GM19455 (cell line): ENCODE results near the gene ACSBG1.

ENCODE experiments used
- ATAC-seq: cut with Tn5 transposase; IDR thresholded peaks from one replicate; pipeline ENCODE4 v1.9.1; 2021; ENCODE audit not compliant: unreplicated experiment

Gene ACSBG1

GRCh38 chr15:78234515-78235040 is at the start of gene ACSBG1:
Gene ACSBG1 (minus strand): TSS chr15:78234565. CDS start chr15:78234501, 64 bp downstream.
- ATAC-seq, result no peak

GRCh38 chr15:78282324-78282723 is 48.0 kb upstream of the ACSBG1 start:
- ATAC-seq, result no peak

- ATAC-seq, result no peak
Observed at GRCh38 chr15:78280319-78281072, 46.1 kb upstream of the ACSBG1 start.

GRCh38 chr15:78276064-78276943 is 41.9 kb upstream of the ACSBG1 start:
- no peak for ATAC-seq

GRCh38 chr15:78274994-78275393 is 40.6 kb upstream of the ACSBG1 start:
- no peak for ATAC-seq

GRCh38 chr15:78272776-78273175 is 38.4 kb upstream of the ACSBG1 start:
- no peak for ATAC-seq

- ATAC-seq, result no peak
Observed at GRCh38 chr15:78272316-78272715, 38.0 kb upstream of the ACSBG1 start.

- no peak for ATAC-seq
Observed at GRCh38 chr15:78266806-78267205, 32.4 kb upstream of the ACSBG1 start.

- no peak for ATAC-seq
Observed at GRCh38 chr15:78266229-78266628, 31.9 kb upstream of the ACSBG1 start.

GRCh38 chr15:78265752-78266224 is 31.4 kb upstream of the ACSBG1 start:
- ATAC-seq, result no peak

- ATAC-seq, result no peak
Observed at GRCh38 chr15:78265137-78265460, 30.7 kb upstream of the ACSBG1 start.

GRCh38 chr15:78264304-78265136 is 30.2 kb upstream of the ACSBG1 start, which contains the start of gene DNAJA4:
Gene DNAJA4 (plus strand): TSS chr15:78264562. CDS start chr15:78264764, 202 bp downstream.
- ATAC-seq, result no peak

GRCh38 chr15:78263907-78264303 is 29.5 kb upstream of the ACSBG1 start:
- ATAC-seq, result no peak

- no peak for ATAC-seq
Observed at GRCh38 chr15:78263351-78263781, 29.0 kb upstream of the ACSBG1 start.

GRCh38 chr15:78261062-78261461 is 26.7 kb upstream of the ACSBG1 start:
- ATAC-seq, result no peak

GRCh38 chr15:78260489-78260888 is 26.1 kb upstream of the ACSBG1 start:
- no peak for ATAC-seq

GRCh38 chr15:78259232-78259631 is 24.9 kb upstream of the ACSBG1 start:
- no peak for ATAC-seq

GRCh38 chr15:78257681-78258080 is 23.3 kb upstream of the ACSBG1 start:
- ATAC-seq, result no peak

GRCh38 chr15:78256044-78256437 is 21.7 kb upstream of the ACSBG1 start:
- ATAC-seq, result no peak

GRCh38 chr15:78255421-78256043 is 21.2 kb upstream of the ACSBG1 start:
- ATAC-seq, result no peak
